Erythroblast (primary cell): ENCODE measurements around the gene U2AF1.
"Not testable (repeated sequence)": the region's sequence is repeated elsewhere in the genome, so short reads cannot be mapped to it uniquely, and the experiment has no call there.

Source experiments
- GATA1 ChIP-seq: IDR thresholded peaks from 2 replicates; pipeline ENCODE4 v1.6.1; 2011; ENCODE audit warnings: low read depth, mild to moderate bottlenecking, control low read depth, low read length, moderate library complexity
- POLR2A ChIP-seq: IDR thresholded peaks from 2 replicates; pipeline ENCODE4 v1.6.1; 2011; ENCODE audit warnings: mild to moderate bottlenecking, low read length

DNA sequence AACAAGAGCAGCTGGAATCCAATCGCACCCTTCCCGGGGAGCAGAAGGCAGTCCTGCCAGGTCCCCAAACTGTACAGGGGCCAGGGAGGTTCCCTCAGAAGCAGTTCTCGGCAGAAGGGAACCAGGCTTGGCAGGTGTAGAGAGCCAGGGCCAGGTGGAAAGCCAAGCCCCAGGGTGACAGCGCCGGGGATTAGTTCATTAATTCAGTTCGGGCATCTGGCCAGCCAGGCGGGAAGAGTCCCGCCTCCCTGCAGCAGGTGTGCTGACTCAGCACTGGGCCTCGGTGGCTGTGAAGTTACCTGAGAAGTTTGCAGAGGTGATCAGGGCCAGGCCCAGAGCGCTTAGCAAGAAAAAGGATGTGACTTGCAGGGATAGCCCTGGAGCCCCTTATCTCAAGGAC is 37.7 kb downstream of the U2AF1 start:
- not testable (repeated sequence) for TF ChIP-seq POLR2A, GATA1
